Neural cell (in vitro differentiated cells): ENCODE measurements around the gene KCNAB1. TPM values are rescaled to one million over a fixed set of nuclear protein-coding genes. Genes with fewer than 3 reads are reported as not detected.

Experiments
- H2AFZ ChIP-seq: fragments of 200-600, 300-800 bp; sonication (generic), shearing (Covaris generic); 2 replicates; pipeline ENCODE4 v1.6.0; 2014; ENCODE audit warnings: low read depth, mild to moderate bottlenecking, antibody characterized with exemption, low read length, moderate library complexity
- H3F3A ChIP-seq: fragments of 200-600 bp; shearing (Covaris generic); 2 replicates; pipeline ENCODE4 v1.6.1; 2016; ENCODE audit warnings: mild to moderate bottlenecking, moderate library complexity, mixed read lengths, antibody characterized with exemption, low read length; ENCODE audit not compliant: insufficient read depth, poor library complexity, severe bottlenecking
- H3K27ac ChIP-seq: fragments of 200-600, 300-800 bp; sonication (generic), shearing (Covaris generic); 2 replicates; pipeline ENCODE4 v1.5.1; 2014; ENCODE audit warnings: mild to moderate bottlenecking, low read length, moderate library complexity
- H3K27me3 ChIP-seq: fragments of 300-800, 200-600 bp; sonication (generic), shearing (Covaris generic); 2 replicates; pipeline ENCODE4 v1.6.0; 2014; ENCODE audit warnings: mild to moderate bottlenecking, low read depth, low read length, moderate library complexity; ENCODE audit not compliant: insufficient read depth
- H3K36me3 ChIP-seq: fragments of 300-800, 200-600 bp; sonication (generic), shearing (Covaris generic); 2 replicates; pipeline ENCODE4 v1.5.1; 2014; ENCODE audit warnings: mild to moderate bottlenecking, antibody characterized with exemption, low read length, moderate library complexity; ENCODE audit not compliant: insufficient read depth
- H3K4me2 ChIP-seq: fragments of 300-800, 200-600 bp; sonication (generic), shearing (Covaris generic); 2 replicates; pipeline ENCODE4 v1.6.0; 2014; ENCODE audit warnings: mild to moderate bottlenecking, low read length
- H3K4me3 ChIP-seq: fragments of 300-800, 200-600 bp; sonication (generic), shearing (Covaris generic); 2 replicates; pipeline ENCODE4 v1.5.1; 2014; ENCODE audit warnings: mild to moderate bottlenecking, low read length, moderate library complexity
- H3K79me2 ChIP-seq: fragments of 200-600 bp; shearing (Covaris generic); replicated peaks from 2 replicates; pipeline ENCODE4 v1.6.0; 2014; ENCODE audit warnings: mild to moderate bottlenecking, low read length, moderate library complexity; ENCODE audit not compliant: insufficient read depth
- H3K9ac ChIP-seq: fragments of 300-800, 200-600 bp; sonication (generic), shearing (Covaris generic); 2 replicates; pipeline ENCODE4 v1.6.1; 2016; ENCODE audit warnings: mild to moderate bottlenecking, low read length, mixed read lengths
- H3K9me2 ChIP-seq: fragments of 200-600 bp; shearing (Covaris generic); 2 replicates; pipeline ENCODE4 v1.6.1; 2016; ENCODE audit warnings: mild to moderate bottlenecking, low read length, mixed read lengths; ENCODE audit not compliant: insufficient read depth
- H3K9me3 ChIP-seq: fragments of 200-600, 300-800 bp; sonication (generic), shearing (Covaris generic); 2 replicates; pipeline ENCODE4 v1.6.1; 2016; ENCODE audit warnings: mild to moderate bottlenecking, mixed run types, low read length, moderate library complexity, mixed read lengths
- H4K20me1 ChIP-seq: fragments of 200-600 bp; shearing (Covaris generic); 2 replicates; pipeline ENCODE4 v1.6.1; 2016; ENCODE audit warnings: mild to moderate bottlenecking, mixed run types; ENCODE audit not compliant: insufficient read depth
- CTCF ChIP-seq: fragments of 450-650 bp; IDR thresholded peaks from 2 replicates; pipeline ENCODE4 v1.5.1; 2014; ENCODE audit warnings: antibody characterized with exemption, mild to moderate bottlenecking, moderate library complexity; ENCODE audit not compliant: poor library complexity, severe bottlenecking
- EP300 ChIP-seq: fragments of 450-650 bp; conservative IDR thresholded peaks from 2 replicates; pipeline ENCODE4 v1.6.1; 2014; ENCODE audit warnings: antibody characterized with exemption, mild to moderate bottlenecking, moderate library complexity; ENCODE audit not compliant: poor library complexity, severe bottlenecking
- EZH2 ChIP-seq: fragments of 200-600, 300-800 bp; shearing (Covaris generic), sonication (generic); IDR thresholded peaks from 2 replicates; pipeline ENCODE4 v1.6.1; 2014; ENCODE audit warnings: antibody characterized with exemption, low read length, borderline replicate concordance, mild to moderate bottlenecking; ENCODE audit not compliant: insufficient read depth, poor library complexity, severe bottlenecking
- MXI1 ChIP-seq: fragments of 450-650 bp; conservative IDR thresholded peaks from 2 replicates; pipeline ENCODE4 v1.6.1; 2014; ENCODE audit warnings: antibody characterized with exemption, mild to moderate bottlenecking; ENCODE audit not compliant: poor library complexity, severe bottlenecking
- POLR2AphosphoS5 ChIP-seq: IDR thresholded peaks from 2 replicates; pipeline ENCODE4 v1.6.1; 2012
- RAD21 ChIP-seq: fragments of 450-650 bp; conservative IDR thresholded peaks from 2 replicates; pipeline ENCODE4 v1.6.1; 2014; ENCODE audit warnings: antibody characterized with exemption, mild to moderate bottlenecking, moderate library complexity
- REST ChIP-seq: IDR thresholded peaks from 2 replicates; pipeline ENCODE4 v1.6.1; 2012; ENCODE audit warnings: borderline replicate concordance
- SMC3 ChIP-seq: fragments of 450-650 bp; conservative IDR thresholded peaks from 2 replicates; pipeline ENCODE4 v1.6.1; 2014; ENCODE audit warnings: antibody characterized with exemption, mild to moderate bottlenecking, moderate library complexity; ENCODE audit not compliant: poor library complexity
- TAF1 ChIP-seq: IDR thresholded peaks from 2 replicates; pipeline ENCODE4 v1.6.1; 2012; ENCODE audit warnings: low read depth
- polyA plus RNA-seq: library from polyadenylated mRNA; depleted of rRNA; stranded (reverse); fragments of >200 nt; gene quantifications from 2 replicates; pipeline ENCODE4 v1.2.3, GENCODE V29; 2014

Gene KCNAB1
- polyA plus RNA-seq, 1 donor from 2014 or later: 14.9 TPM

- Histone ChIP-seq H3K9me2 (no peaks in the 10 kb centered on the region), H3K27me3 (no peaks in the 10 kb centered on the region)
Measured at GRCh38 chr3:156483961-156484787, 363.8 kb downstream of the KCNAB1 start.

GRCh38 chr3:156488767-156489166, 368.4 kb downstream of the KCNAB1 start:
- H3K4me3 ChIP-seq: no peak overlapping the region
- no peak overlapping the region for H3K4me2 ChIP-seq
- H3K79me2 ChIP-seq: no peaks in the 10 kb centered on the region
- H3K9me2 ChIP-seq: no peaks in the 10 kb centered on the region
- no peak overlapping the region for H3K9ac ChIP-seq
- H2AFZ ChIP-seq: no peak overlapping the region
- H3K36me3 ChIP-seq: no peaks in the 10 kb centered on the region
- no peaks in the 10 kb centered on the region for H4K20me1 ChIP-seq
- no peaks in the 10 kb centered on the region for H3F3A ChIP-seq
- H3K9me3 ChIP-seq: no peaks in the 10 kb centered on the region
- no peaks in the 10 kb centered on the region for H3K27me3 ChIP-seq
- no peak overlapping the region for H3K27ac ChIP-seq
- TF ChIP-seq RAD21 (no peak), MXI1 (no peak), EZH2 (no peak)

More at GRCh38 chr3:156483961-156484787, 363.8 kb downstream of the KCNAB1 start:
- no peaks in the 10 kb centered on the region for H3K79me2 ChIP-seq
- no peak overlapping the region for H3K9ac ChIP-seq
- TF ChIP-seq RAD21 (no peak), EP300 (peak; percentile 11)
- H3K36me3 ChIP-seq: no peaks in the 10 kb centered on the region
- no peak overlapping the region for H3K27ac ChIP-seq
- H4K20me1 ChIP-seq: no peaks in the 10 kb centered on the region
- H3K4me2 ChIP-seq: no peak overlapping the region
- no peaks in the 10 kb centered on the region for H3K9me3 ChIP-seq
- no peak overlapping the region for H3K4me3 ChIP-seq
- H3F3A ChIP-seq: no peaks in the 10 kb centered on the region
- H2AFZ ChIP-seq: no peak overlapping the region

GRCh38 chr3:156489462-156489911, 369.1 kb downstream of the KCNAB1 start:
- no peaks in the 10 kb centered on the region for H3K36me3 ChIP-seq
- no peaks in the 10 kb centered on the region for H3K9me3 ChIP-seq
- H3K27ac ChIP-seq: no peak overlapping the region
- H3K9me2 ChIP-seq: no peaks in the 10 kb centered on the region
- no peak for TF ChIP-seq TAF1
- TF ChIP-seq RAD21: no peak
- TF ChIP-seq MXI1: no peak
- no peak for TF ChIP-seq SMC3
- no peak for TF ChIP-seq CTCF
- TF ChIP-seq REST: no peak
- no peak for TF ChIP-seq EP300
- no peak for TF ChIP-seq EZH2
- TF ChIP-seq POLR2AphosphoS5: no peak
- H3K27me3 ChIP-seq: no peaks in the 10 kb centered on the region
- H3K79me2 ChIP-seq: no peaks in the 10 kb centered on the region
- no peaks in the 10 kb centered on the region for H4K20me1 ChIP-seq
- H3K4me2 ChIP-seq: no peak overlapping the region
- no peaks in the 10 kb centered on the region for H3F3A ChIP-seq
- H3K9ac ChIP-seq: no peak overlapping the region
- H3K4me3 ChIP-seq: no peak overlapping the region
- H2AFZ ChIP-seq: no peak overlapping the region
